GM18861 (cell line): Measurements from ENCODE around the gene FLNB.

Source experiments
- ATAC-seq: cut with Tn5 transposase; IDR thresholded peaks from one replicate; pipeline ENCODE4 v1.9.1; 2021; ENCODE audit not compliant: unreplicated experiment

FLNB gene

GRCh38 chr3:58104712-58105111 is 96.5 kb downstream of the FLNB start:
- ATAC-seq: no peak

GRCh38 chr3:58105196-58105595 is 97.0 kb downstream of the FLNB start:
- no peak for ATAC-seq

- ATAC-seq: no peak
These were observed 97.8 kb downstream of the FLNB start for GRCh38 chr3:58106061-58106460.

GRCh38 chr3:58106640-58107039 is 98.4 kb downstream of the FLNB start:
- ATAC-seq: no peak

- ATAC-seq: no peak
These were observed 99.4 kb downstream of the FLNB start for GRCh38 chr3:58107597-58107996.

GRCh38 chr3:58109752-58110151 is 101.5 kb downstream of the FLNB start:
- no peak for ATAC-seq

- no peak for ATAC-seq
These were observed 103.4 kb downstream of the FLNB start for GRCh38 chr3:58111513-58112184.

- ATAC-seq: no peak
These were observed 103.9 kb downstream of the FLNB start for GRCh38 chr3:58112185-58112535.

GRCh38 chr3:58115175-58115574 is 107.0 kb downstream of the FLNB start:
- ATAC-seq: no peak

- peak; percentile 62 for ATAC-seq
These were observed 108.1 kb downstream of the FLNB start for GRCh38 chr3:58116161-58116955.

- no peak for ATAC-seq
These were observed 108.8 kb downstream of the FLNB start for GRCh38 chr3:58116985-58117384.

- ATAC-seq: no peak
These were observed 109.4 kb downstream of the FLNB start for GRCh38 chr3:58117561-58118181.

GRCh38 chr3:58119186-58119585 is 111.0 kb downstream of the FLNB start:
- ATAC-seq: no peak

- ATAC-seq: no peak
These were observed 112.0 kb downstream of the FLNB start for GRCh38 chr3:58120075-58120812.

- ATAC-seq: no peak
These were observed 113.0 kb downstream of the FLNB start for GRCh38 chr3:58121183-58121582.

GRCh38 chr3:58122936-58123700 is 114.9 kb downstream of the FLNB start:
- no peak for ATAC-seq

- no peak for ATAC-seq
These were observed 116.2 kb downstream of the FLNB start for GRCh38 chr3:58124387-58124786.

- no peak for ATAC-seq
These were observed 121.0 kb downstream of the FLNB start for GRCh38 chr3:58129041-58129770.

- ATAC-seq: no peak
These were observed 122.4 kb downstream of the FLNB start for GRCh38 chr3:58130591-58130990.
